C4-2B (cell line): ENCODE measurements around the gene NEGR1.

ENCODE experiments used
- CTCF ChIP-seq: fragments of 450-650 bp; conservative IDR thresholded peaks from 2 replicates; pipeline ENCODE4 v1.5.1; 2017; ENCODE audit warnings: mild to moderate bottlenecking
- ZFX ChIP-seq: fragments of 450-650 bp; IDR thresholded peaks from 2 replicates; pipeline ENCODE4 v1.6.1; 2017

- TF ChIP-seq CTCF (no peak), ZFX (no peak)
Observed at GRCh38 chr1:71490432-71490831, 791.9 kb downstream of the NEGR1 start.
